Immature natural killer cell (primary cell): ENCODE results near the gene RFX7. TPM values are rescaled to one million over a fixed set of nuclear protein-coding genes. Genes with fewer than 3 reads are reported as not detected.
A peak's percentile ranks its signal among the peaks of the same experiment; 100 is the strongest.

Experiments
- DNase-seq, 3 donors: peaks; one replicate each; pipeline ENCODE4 v3.0.0; 2022; ENCODE audit warnings: mixed read lengths in 1 of 3
- H3K27ac Mint-ChIP-seq, 6 donors: one replicate each; pipeline ENCODE4 v1.8.0; 2020; ENCODE audit warnings: mixed read lengths in 6 of 6, mild to moderate bottlenecking in 5 of 6, inconsistent platforms in 4 of 6, moderate library complexity in 3 of 6
- H3K27me3 Mint-ChIP-seq, 3 donors: one replicate each; pipeline ENCODE4 v1.8.0; 2020 to 2021; ENCODE audit warnings: low read depth in 3 of 3, mild to moderate bottlenecking in 3 of 3, mixed read lengths in 3 of 3, moderate library complexity in 3 of 3, inconsistent platforms in 1 of 3
- H3K36me3 Mint-ChIP-seq, 3 donors: one replicate each; pipeline ENCODE4 v1.8.0; 2020; ENCODE audit warnings: mixed read lengths in 3 of 3, inconsistent platforms in 2 of 3, mild to moderate bottlenecking in 2 of 3
- H3K4me1 Mint-ChIP-seq, 2 donors: one replicate each; pipeline ENCODE4 v1.8.0; 2020; ENCODE audit warnings: inconsistent platforms in 2 of 2, mild to moderate bottlenecking in 2 of 2, mixed read lengths in 2 of 2, moderate library complexity in 1 of 2
- H3K4me3 Mint-ChIP-seq, 5 donors: one replicate each; pipeline ENCODE4 v1.8.0; 2020; ENCODE audit warnings: mild to moderate bottlenecking in 5 of 5, mixed read lengths in 5 of 5, inconsistent platforms in 3 of 5, moderate library complexity in 3 of 5
- H3K9me3 Mint-ChIP-seq, 6 donors: one replicate each; pipeline ENCODE4 v1.8.0; 2020; ENCODE audit warnings: mild to moderate bottlenecking in 6 of 6, mixed read lengths in 6 of 6, inconsistent platforms in 4 of 6, moderate library complexity in 3 of 6
- polyA plus RNA-seq, 3 donors: library from polyadenylated mRNA; unstranded; fragments of 300-500 nt; fragmentation: Illumina TruSeq; gene quantifications; one replicate each; pipeline ENCODE4 v1.2.3, GENCODE V29; 2021

Gene RFX7
- polyA plus RNA-seq, 3 donors from 2014 or later = 0.03 to 4.7 (median 2.4) TPM

- DNase-seq = no peak
- Mint-ChIP-seq H3K27me3 (no peaks in the 10 kb centered on the region), H3K4me1 (peaks cover 0 to 7% of the 10 kb centered on the region in 2 donors), H3K27ac (no peak overlapping the region), H3K4me3 (no peak overlapping the region), H3K36me3 (peaks cover 5 to 13% (median 10%) of the 10 kb centered on the region in 3 donors), H3K9me3 (no peaks in the 10 kb centered on the region)
Observed at GRCh38 chr15:56102441-56102840, 141.2 kb downstream of the RFX7 start.

- no peak overlapping the region for H3K27ac Mint-ChIP-seq
- no peak overlapping the region for H3K4me3 Mint-ChIP-seq
- no peak for DNase-seq
- no peaks in the 10 kb centered on the region for H3K4me1 Mint-ChIP-seq
- H3K36me3 Mint-ChIP-seq = peaks cover 30 to 38% (median 37%) of the 10 kb centered on the region in 3 donors
- peaks cover 0 to 3% (median 0%) of the 10 kb centered on the region in 3 donors for H3K27me3 Mint-ChIP-seq
- no peaks in the 10 kb centered on the region for H3K9me3 Mint-ChIP-seq
Observed at GRCh38 chr15:56099311-56099710, 144.4 kb downstream of the RFX7 start.

- peaks cover 0 to 3% (median 0%) of the 10 kb centered on the region in 3 donors for H3K27me3 Mint-ChIP-seq
- peak overlapping the region in 1 of 6 donors; percentile 41 for H3K27ac Mint-ChIP-seq
- peaks cover 40 to 48% (median 47%) of the 10 kb centered on the region in 3 donors for H3K36me3 Mint-ChIP-seq
- H3K9me3 Mint-ChIP-seq = no peaks in the 10 kb centered on the region
- H3K4me3 Mint-ChIP-seq = no peak overlapping the region
- no peaks in the 10 kb centered on the region for H3K4me1 Mint-ChIP-seq
- DNase-seq = no peak
Observed at GRCh38 chr15:56098195-56098863, 145.3 kb downstream of the RFX7 start.

- H3K36me3 Mint-ChIP-seq = peaks cover 41 to 56% (median 54%) of the 10 kb centered on the region in 3 donors
- H3K9me3 Mint-ChIP-seq = no peaks in the 10 kb centered on the region
- H3K27me3 Mint-ChIP-seq = peaks cover 0 to 3% (median 0%) of the 10 kb centered on the region in 3 donors
- peak overlapping the region in 1 of 6 donors; percentile 16 for H3K27ac Mint-ChIP-seq
- DNase-seq = no peak
- no peak overlapping the region for H3K4me3 Mint-ChIP-seq
- H3K4me1 Mint-ChIP-seq = no peaks in the 10 kb centered on the region
Observed at GRCh38 chr15:56095406-56095805, 148.3 kb downstream of the RFX7 start.

- Mint-ChIP-seq H3K27me3 (peaks cover 0 to 3% (median 0%) of the 10 kb centered on the region in 3 donors), H3K27ac (no peak overlapping the region), H3K4me3 (no peak overlapping the region), H3K9me3 (peaks cover 0 to 1% (median 0%) of the 10 kb centered on the region in 6 donors), H3K36me3 (peaks cover 41 to 56% (median 54%) of the 10 kb centered on the region in 3 donors), H3K4me1 (peaks cover 0 to 4% of the 10 kb centered on the region in 2 donors)
- DNase-seq = no peak
Observed at GRCh38 chr15:56094171-56094570, 149.5 kb downstream of the RFX7 start.

GRCh38 chr15:56088389-56088788 is 155.3 kb downstream of the RFX7 start:
- H3K4me3 Mint-ChIP-seq = no peak overlapping the region
- H3K27ac Mint-ChIP-seq = no peak overlapping the region
- H3K4me1 Mint-ChIP-seq = peaks cover 0 to 8% of the 10 kb centered on the region in 2 donors
- no peak for DNase-seq
- H3K36me3 Mint-ChIP-seq = peaks cover 1 to 12% (median 11%) of the 10 kb centered on the region in 3 donors
- H3K9me3 Mint-ChIP-seq = peaks cover 0 to 1% (median 0%) of the 10 kb centered on the region in 6 donors
- peaks cover 0 to 4% (median 2%) of the 10 kb centered on the region in 3 donors for H3K27me3 Mint-ChIP-seq

GRCh38 chr15:56086566-56086965 is 157.1 kb downstream of the RFX7 start:
- peaks cover 0 to 4% (median 2%) of the 10 kb centered on the region in 3 donors for H3K27me3 Mint-ChIP-seq
- H3K27ac Mint-ChIP-seq = no peak overlapping the region
- peaks cover 0 to 8% of the 10 kb centered on the region in 2 donors for H3K4me1 Mint-ChIP-seq
- no peaks in the 10 kb centered on the region for H3K36me3 Mint-ChIP-seq
- peaks cover 0 to 4% (median 0%) of the 10 kb centered on the region in 6 donors for H3K9me3 Mint-ChIP-seq
- DNase-seq = no peak
- H3K4me3 Mint-ChIP-seq = no peak overlapping the region

- H3K36me3 Mint-ChIP-seq = no peaks in the 10 kb centered on the region
- peaks cover 0 to 5% of the 10 kb centered on the region in 2 donors for H3K4me1 Mint-ChIP-seq
- no peak overlapping the region for H3K27ac Mint-ChIP-seq
- DNase-seq = no peak
- H3K9me3 Mint-ChIP-seq = peaks cover 0 to 3% (median 0%) of the 10 kb centered on the region in 6 donors
- H3K27me3 Mint-ChIP-seq = peaks cover 1 to 5% (median 2%) of the 10 kb centered on the region in 3 donors
- no peak overlapping the region for H3K4me3 Mint-ChIP-seq
Observed at GRCh38 chr15:56082263-56082761, 161.4 kb downstream of the RFX7 start.

- no peak for DNase-seq
- H3K27ac Mint-ChIP-seq = no peak overlapping the region
- peaks cover 1 to 4% (median 2%) of the 10 kb centered on the region in 3 donors for H3K27me3 Mint-ChIP-seq
- H3K9me3 Mint-ChIP-seq = no peaks in the 10 kb centered on the region
- no peaks in the 10 kb centered on the region for H3K36me3 Mint-ChIP-seq
- no peaks in the 10 kb centered on the region for H3K4me1 Mint-ChIP-seq
- H3K4me3 Mint-ChIP-seq = no peak overlapping the region
Observed at GRCh38 chr15:56077081-56077480, 166.6 kb downstream of the RFX7 start.

GRCh38 chr15:56076640-56077039 is 167.0 kb downstream of the RFX7 start:
- no peaks in the 10 kb centered on the region for H3K36me3 Mint-ChIP-seq

GRCh38 chr15:56074481-56075265 is 169.0 kb downstream of the RFX7 start:
- Mint-ChIP-seq H3K4me1 (no peaks in the 10 kb centered on the region), H3K36me3 (no peaks in the 10 kb centered on the region), H3K9me3 (no peaks in the 10 kb centered on the region), H3K27ac (no peak overlapping the region), H3K4me3 (no peak overlapping the region), H3K27me3 (peaks cover 1 to 7% (median 6%) of the 10 kb centered on the region in 3 donors)
- DNase-seq = no peak

More at GRCh38 chr15:56076640-56077039, 167.0 kb downstream of the RFX7 start:
- Mint-ChIP-seq H3K4me1 (no peaks in the 10 kb centered on the region), H3K27ac (no peak overlapping the region), H3K27me3 (peaks cover 1 to 4% (median 2%) of the 10 kb centered on the region in 3 donors), H3K9me3 (no peaks in the 10 kb centered on the region), H3K4me3 (no peak overlapping the region)
- DNase-seq = no peak

- Mint-ChIP-seq H3K27ac (no peak overlapping the region), H3K27me3 (peaks cover 1 to 4% (median 2%) of the 10 kb centered on the region in 3 donors), H3K36me3 (peaks cover 0 to 9% (median 5%) of the 10 kb centered on the region in 3 donors), H3K9me3 (peaks cover 0 to 6% (median 0%) of the 10 kb centered on the region in 6 donors), H3K4me3 (no peak overlapping the region), H3K4me1 (no peaks in the 10 kb centered on the region)
- DNase-seq = no peak
Observed at GRCh38 chr15:56064152-56064551, 179.5 kb downstream of the RFX7 start.

- peaks cover 0 to 4% (median 1%) of the 10 kb centered on the region in 3 donors for H3K27me3 Mint-ChIP-seq
Observed at GRCh38 chr15:56059716-56060115, 184.0 kb downstream of the RFX7 start.

GRCh38 chr15:56058986-56059385 is 184.7 kb downstream of the RFX7 start:
- peaks cover 0 to 9% (median 5%) of the 10 kb centered on the region in 3 donors for H3K36me3 Mint-ChIP-seq
- peaks cover 0 to 4% (median 1%) of the 10 kb centered on the region in 3 donors for H3K27me3 Mint-ChIP-seq
- no peak for DNase-seq
- H3K4me3 Mint-ChIP-seq = no peak overlapping the region
- H3K9me3 Mint-ChIP-seq = peaks cover 0 to 6% (median 0%) of the 10 kb centered on the region in 6 donors
- no peaks in the 10 kb centered on the region for H3K4me1 Mint-ChIP-seq
- no peak overlapping the region for H3K27ac Mint-ChIP-seq

More at GRCh38 chr15:56059716-56060115, 184.0 kb downstream of the RFX7 start:
- Mint-ChIP-seq H3K27ac (no peak overlapping the region), H3K9me3 (peaks cover 0 to 6% (median 0%) of the 10 kb centered on the region in 6 donors), H3K4me3 (no peak overlapping the region), H3K4me1 (no peaks in the 10 kb centered on the region), H3K36me3 (peaks cover 0 to 9% (median 5%) of the 10 kb centered on the region in 3 donors)
- DNase-seq = no peak
